Tibial artery (tissue), 4 donors: ENCODE results near the gene LRRC26.

Source experiments
- DNase-seq, 2 donors: peaks; one replicate each; pipeline ENCODE4 v3.0.0-alpha.2; 2019
- H3K27ac ChIP-seq, 2 donors: fragments of 200-600 bp; sonication (generic) in 1 of 2; 1 replicate in 1 of 2; 2 replicates in 1 of 2; pipeline ENCODE4 v1.5.1; 2018 to 2019; ENCODE audit warnings: mild to moderate bottlenecking in 1 of 2
- H3K27me3 ChIP-seq, 2 donors: fragments of 200-600 bp; sonication (generic) in 1 of 2; one replicate each; pipeline versions ENCODE4 v1.5.1 to v1.6.0; 2016 to 2019
- H3K36me3 ChIP-seq, 3 donors: fragments of 200-600 bp; sonication (generic) in 2 of 3; one replicate each; pipeline ENCODE4 v1.5.1; 2016 to 2019; ENCODE audit warnings: mild to moderate bottlenecking in 2 of 3
- H3K4me1 ChIP-seq, 4 donors: fragments of 200-600 bp; sonication (generic) in 2 of 4; 1 replicate in 3 of 4; 2 replicates in 1 of 4; pipeline ENCODE4 v1.5.1; 2016 to 2019
- H3K4me3 ChIP-seq, 2 donors: fragments of 200-600 bp; sonication (generic) in 1 of 2; 1 replicate in 1 of 2; 2 replicates in 1 of 2; pipeline ENCODE4 v1.5.1; 2018 to 2019; ENCODE audit warnings: mild to moderate bottlenecking in 2 of 2
- H3K9me3 ChIP-seq, 3 donors: fragments of 200-600 bp; sonication (generic) in 1 of 3; one replicate each; pipeline ENCODE4 v1.5.1; 2016 to 2019
- intact Hi-C: fragments of 100-400 bp; cut with DNase I; formaldehyde crosslinking; loops from one replicate; pipeline ENCODE4 v1.15.0; 2023; ENCODE audit warnings: low total_unique reads
- TF ChIP-seq, protein P1 (sequence below), 2 experiments: fragments of 200-600 bp in 1 of 2; fragments of 450-650 bp in 1 of 2; IDR thresholded peaks; one replicate each; pipeline ENCODE4 v1.5.1; 2017 to 2019; ENCODE audit warnings: antibody characterized with exemption in 2 of 2, mild to moderate bottlenecking in 1 of 2, moderate library complexity in 1 of 2

LRRC26 gene

DNA sequence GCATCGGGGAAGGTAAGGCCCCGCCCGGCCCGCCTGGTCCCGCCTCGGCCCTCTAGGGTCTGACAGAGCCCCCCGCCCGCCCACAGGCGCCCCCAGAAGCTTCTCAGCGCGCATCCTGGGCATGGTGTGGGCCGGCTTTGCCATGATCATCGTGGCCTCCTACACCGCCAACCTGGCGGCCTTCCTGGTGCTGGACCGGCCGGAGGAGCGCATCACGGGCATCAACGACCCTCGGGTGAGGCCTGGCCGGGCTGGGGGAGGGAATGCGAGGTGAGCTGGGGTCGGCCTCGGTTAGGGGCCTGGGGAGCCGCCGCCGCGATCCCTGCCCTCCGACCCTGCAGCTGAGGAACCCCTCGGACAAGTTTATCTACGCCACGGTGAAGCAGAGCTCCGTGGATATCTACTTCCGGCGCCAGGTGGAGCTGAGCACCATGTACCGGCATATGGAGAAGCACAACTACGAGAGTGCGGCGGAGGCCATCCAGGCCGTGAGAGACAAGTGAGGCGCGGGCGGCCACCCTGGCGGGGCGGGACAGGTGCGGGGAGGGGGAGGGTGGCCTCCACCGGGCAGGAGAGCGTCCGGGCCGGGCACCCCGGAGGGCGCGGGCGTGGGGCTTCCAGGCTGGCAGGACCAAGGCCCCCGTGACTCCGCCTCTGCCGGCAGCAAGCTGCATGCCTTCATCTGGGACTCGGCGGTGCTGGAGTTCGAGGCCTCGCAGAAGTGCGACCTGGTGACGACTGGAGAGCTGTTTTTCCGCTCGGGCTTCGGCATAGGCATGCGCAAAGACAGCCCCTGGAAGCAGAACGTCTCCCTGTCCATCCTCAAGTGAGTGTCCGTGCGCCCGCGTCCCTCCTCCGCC lies 7.1 kb downstream of the LRRC26 start:
- H3K27me3 ChIP-seq = peaks cover 10 to 100% of the 10 kb centered on the region in 2 donors
- peaks cover 0 to 45% (median 25%) of the 10 kb centered on the region in 4 donors for H3K4me1 ChIP-seq
- H3K27ac ChIP-seq = no peak overlapping the region
- no peak for DNase-seq
- TF ChIP-seq, protein P1, sequence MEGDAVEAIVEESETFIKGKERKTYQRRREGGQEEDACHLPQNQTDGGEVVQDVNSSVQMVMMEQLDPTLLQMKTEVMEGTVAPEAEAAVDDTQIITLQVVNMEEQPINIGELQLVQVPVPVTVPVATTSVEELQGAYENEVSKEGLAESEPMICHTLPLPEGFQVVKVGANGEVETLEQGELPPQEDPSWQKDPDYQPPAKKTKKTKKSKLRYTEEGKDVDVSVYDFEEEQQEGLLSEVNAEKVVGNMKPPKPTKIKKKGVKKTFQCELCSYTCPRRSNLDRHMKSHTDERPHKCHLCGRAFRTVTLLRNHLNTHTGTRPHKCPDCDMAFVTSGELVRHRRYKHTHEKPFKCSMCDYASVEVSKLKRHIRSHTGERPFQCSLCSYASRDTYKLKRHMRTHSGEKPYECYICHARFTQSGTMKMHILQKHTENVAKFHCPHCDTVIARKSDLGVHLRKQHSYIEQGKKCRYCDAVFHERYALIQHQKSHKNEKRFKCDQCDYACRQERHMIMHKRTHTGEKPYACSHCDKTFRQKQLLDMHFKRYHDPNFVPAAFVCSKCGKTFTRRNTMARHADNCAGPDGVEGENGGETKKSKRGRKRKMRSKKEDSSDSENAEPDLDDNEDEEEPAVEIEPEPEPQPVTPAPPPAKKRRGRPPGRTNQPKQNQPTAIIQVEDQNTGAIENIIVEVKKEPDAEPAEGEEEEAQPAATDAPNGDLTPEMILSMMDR (IDR thresholded peaks at IDR 0.05) = no peak
- no peaks in the 10 kb centered on the region for H3K36me3 ChIP-seq
- H3K9me3 ChIP-seq = no peaks in the 10 kb centered on the region
- H3K4me3 ChIP-seq = peak overlapping the region; percentile 4 to 39
- intact Hi-C loops = no loop called here

DNA sequence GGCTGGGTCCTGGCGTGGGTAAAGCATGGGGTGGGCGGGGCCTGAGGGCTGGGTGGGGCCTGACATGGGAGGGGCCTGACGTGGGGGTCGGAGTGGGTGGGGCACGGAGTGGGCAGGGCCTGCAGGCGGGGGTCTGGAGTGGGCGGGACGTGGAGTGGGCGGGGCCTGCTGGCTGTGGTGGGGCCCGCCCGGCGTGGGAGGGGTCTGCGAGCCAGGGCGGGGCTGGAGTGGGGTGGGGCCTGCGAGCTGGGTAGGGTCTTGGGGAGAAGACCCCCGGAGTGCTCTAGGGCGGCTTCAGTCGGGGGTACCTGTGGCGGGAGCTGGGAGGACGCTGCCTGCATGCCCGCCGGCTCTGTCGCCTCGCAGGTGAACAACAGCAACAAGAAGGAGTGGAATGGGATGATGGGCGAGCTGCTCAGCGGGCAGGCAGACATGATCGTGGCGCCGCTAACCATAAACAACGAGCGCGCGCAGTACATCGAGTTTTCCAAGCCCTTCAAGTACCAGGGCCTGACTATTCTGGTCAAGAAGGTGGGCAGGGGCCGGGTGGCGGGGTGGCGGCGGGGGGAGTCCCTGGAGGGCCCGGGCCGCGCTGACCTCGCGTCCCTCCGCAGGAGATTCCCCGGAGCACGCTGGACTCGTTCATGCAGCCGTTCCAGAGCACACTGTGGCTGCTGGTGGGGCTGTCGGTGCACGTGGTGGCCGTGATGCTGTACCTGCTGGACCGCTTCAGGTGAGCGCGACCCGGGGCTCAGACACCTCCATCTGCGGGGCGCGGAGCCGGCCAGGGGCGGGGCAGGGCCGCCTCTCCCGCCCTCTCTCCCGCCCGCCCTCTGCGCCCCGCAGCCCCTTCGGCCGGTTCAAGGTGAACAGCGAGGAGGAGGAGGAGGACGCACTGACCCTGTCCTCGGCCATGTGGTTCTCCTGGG lies 8.0 kb downstream of the LRRC26 start:
- Histone ChIP-seq H3K27ac (no peak overlapping the region), H3K27me3 (peaks cover 11 to 100% of the 10 kb centered on the region in 2 donors), H3K4me1 (peaks cover 0 to 40% (median 21%) of the 10 kb centered on the region in 4 donors), H3K9me3 (no peaks in the 10 kb centered on the region), H3K4me3 (no peak overlapping the region), H3K36me3 (no peaks in the 10 kb centered on the region)
- TF ChIP-seq, protein P1 (IDR thresholded peaks at IDR 0.05) = no peak
- no peak for DNase-seq
- intact Hi-C loops = no loop called here

DNA sequence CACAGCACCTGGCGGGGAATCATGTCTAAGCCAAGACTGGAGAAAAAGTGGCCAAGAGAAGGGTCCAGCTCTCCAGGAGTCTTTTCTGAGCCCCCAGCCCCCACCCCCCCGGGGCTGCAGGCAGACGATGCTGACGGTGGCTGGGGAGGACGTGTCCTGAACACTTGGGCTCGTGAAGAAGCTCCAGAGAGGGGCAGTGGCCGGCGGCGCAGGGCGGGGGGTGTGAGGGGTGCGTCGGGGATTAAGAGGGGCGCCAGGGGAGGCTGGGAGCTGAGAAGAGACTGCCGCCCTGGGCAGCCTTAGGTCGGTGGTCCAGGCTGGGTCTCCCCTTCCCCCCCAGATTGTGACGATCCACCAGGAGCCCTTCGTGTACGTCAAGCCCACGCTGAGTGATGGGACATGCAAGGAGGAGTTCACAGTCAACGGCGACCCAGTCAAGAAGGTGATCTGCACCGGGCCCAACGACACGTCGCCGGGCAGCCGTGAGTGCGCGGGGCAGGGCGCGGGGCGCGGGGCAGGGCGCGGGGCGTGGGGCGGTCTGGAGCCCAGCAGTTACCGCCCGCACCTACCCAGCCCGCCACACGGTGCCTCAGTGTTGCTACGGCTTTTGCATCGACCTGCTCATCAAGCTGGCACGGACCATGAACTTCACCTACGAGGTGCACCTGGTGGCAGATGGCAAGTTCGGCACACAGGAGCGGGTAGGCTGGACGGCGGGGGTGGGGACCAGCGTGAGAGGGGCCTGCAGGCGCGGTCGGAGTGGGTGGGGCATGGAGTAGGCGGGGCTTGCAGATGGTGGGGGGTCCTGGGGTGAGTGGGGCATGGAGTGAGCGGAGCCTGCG lies 8.9 kb downstream of the LRRC26 start:
- no peaks in the 10 kb centered on the region for H3K9me3 ChIP-seq
- H3K4me3 ChIP-seq = no peak overlapping the region
- intact Hi-C loops = no loop called here
- peaks cover 9 to 100% of the 10 kb centered on the region in 2 donors for H3K27me3 ChIP-seq
- H3K27ac ChIP-seq = no peak overlapping the region
- no peak for DNase-seq
- TF ChIP-seq, protein P1 (IDR thresholded peaks at IDR 0.05) = no peak
- peaks cover 0 to 44% (median 27%) of the 10 kb centered on the region in 4 donors for H3K4me1 ChIP-seq
- no peaks in the 10 kb centered on the region for H3K36me3 ChIP-seq

DNA sequence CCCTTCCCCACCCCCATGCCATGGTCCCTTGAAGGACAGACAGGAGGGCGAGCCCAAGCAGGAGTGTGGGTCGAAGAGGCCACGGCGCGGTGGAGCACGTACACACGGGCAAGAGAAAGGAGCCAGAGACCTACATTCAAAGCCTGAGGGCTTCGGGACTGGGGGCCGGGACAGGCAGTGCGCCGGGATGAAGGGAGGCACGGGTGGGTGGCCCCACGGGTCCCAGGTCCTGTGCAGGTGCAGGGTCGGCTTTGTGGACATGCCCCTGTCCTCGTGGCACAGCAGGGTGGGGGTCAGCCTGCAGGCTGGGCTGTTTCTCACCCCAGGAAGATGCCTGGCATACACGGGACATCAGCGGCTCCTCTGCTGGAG lies 9.8 kb downstream of the LRRC26 start:
- no peak overlapping the region for H3K27ac ChIP-seq
- H3K4me1 ChIP-seq = peaks cover 0 to 44% (median 27%) of the 10 kb centered on the region in 4 donors
- TF ChIP-seq, protein P1 (IDR thresholded peaks at IDR 0.05) = no peak
- no peak for DNase-seq
- H3K4me3 ChIP-seq = no peak overlapping the region
- H3K27me3 ChIP-seq = peaks cover 7 to 96% of the 10 kb centered on the region in 2 donors
- no peaks in the 10 kb centered on the region for H3K36me3 ChIP-seq
- intact Hi-C loops = no loop called here
- H3K9me3 ChIP-seq = no peaks in the 10 kb centered on the region
